HCT116 (cell line): Measurements from ENCODE around the gene TMUB1. TPM values are rescaled to one million over a fixed set of nuclear protein-coding genes. Genes with fewer than 3 reads are reported as not detected.

Source experiments
- ATAC-seq: fragments of 200-7000 bp; cut with Tn5 transposase; 2 replicates; pipeline ENCODE4 v1.9.1; 2020; ENCODE audit warnings: mild to moderate bottlenecking, moderate library complexity
- BruUV-seq: library from RNA; stranded (reverse); fragments of 400-500 nt; replicated peaks from 2 replicates; lab custom pipeline; 2021; lab: Mats Ljungman, UMichigan
- CTCF ChIA-PET: fragments of 300-600 bp; sonication (Branson Sonifier 250); formaldehyde crosslinking; loops from one replicate; lab custom pipeline; 2021; ENCODE audit warnings: antibody characterized with exemption; lab: Charles Lee
- POLR2A ChIA-PET: fragments of 300-600, 350-600 bp; sonication (Branson Sonifier 250); formaldehyde crosslinking; loops from one replicate; lab custom pipeline; 2021; ENCODE audit warnings: antibody characterized with exemption; lab: Charles Lee
- RAD21 ChIA-PET, 2 experiments: fragments of 300-600 bp; sonication (Branson Sonifier 250); formaldehyde crosslinking; loops; one replicate each; lab custom pipeline; 2023; ENCODE audit warnings: low total read pairs in 2 of 2; ENCODE audit not compliant: uncharacterized antibody in 2 of 2, unreplicated experiment in 2 of 2, low non-redundant PET in 1 of 2; lab: Charles Lee
- DNase-seq: peaks from one replicate; pipeline ENCODE4 v3.0.0-alpha.2; 2010; ENCODE audit warnings: low read depth, low spot score
- H2AFZ ChIP-seq: fragments of 200-600 bp; shearing (Covaris generic), sonication (generic); 2 replicates; pipeline ENCODE4 v1.6.1; 2017; ENCODE audit warnings: low read depth, mixed run types, mixed read lengths, antibody characterized with exemption, low read length; ENCODE audit not compliant: poor library complexity, severe bottlenecking
- H3K27ac ChIP-seq: 2 replicates; pipeline ENCODE4 v1.5.1; 2012; ENCODE audit warnings: low read depth, low read length
- H3K27me3 ChIP-seq: fragments of 200-600 bp; sonication (generic); 2 replicates; pipeline ENCODE4 v1.6.1; 2016; ENCODE audit warnings: mixed run types, low read length, mixed read lengths; ENCODE audit not compliant: insufficient read depth
- H3K36me3 ChIP-seq, 2 experiments: fragments of 200-500 bp in 1 of 2; fragments of 200-600 bp in 1 of 2; sonication (Bioruptor generic) in 1 of 2; sonication (generic) in 1 of 2; 2 replicates each; pipeline versions ENCODE4 v1.5.1 to v1.6.1; 2014 to 2016; ENCODE audit warnings: low read length in 2 of 2, inconsistent platforms in 1 of 2, mixed read lengths in 1 of 2, mixed run types in 1 of 2; ENCODE audit not compliant: insufficient read depth in 2 of 2, control insufficient read depth in 1 of 2
- H3K4me1 ChIP-seq, 2 experiments: fragments of 200-600 bp in 1 of 2; sonication (generic) in 1 of 2; 2 replicates each; pipeline versions ENCODE4 v1.5.1 to v1.6.1; 2012 to 2017; ENCODE audit warnings: low read length in 2 of 2, inconsistent platforms in 1 of 2, mild to moderate bottlenecking in 1 of 2, mixed read lengths in 1 of 2, mixed run types in 1 of 2, moderate library complexity in 1 of 2; ENCODE audit not compliant: insufficient read depth in 2 of 2, control insufficient read depth in 1 of 2
- H3K4me2 ChIP-seq: fragments of 200-600 bp; sonication (generic); 2 replicates; pipeline ENCODE4 v1.6.1; 2017; ENCODE audit warnings: mixed run types, low read length, mixed read lengths
- H3K4me3 ChIP-seq, 2 experiments: fragments of 200-600 bp in 1 of 2; sonication (generic) in 1 of 2; replicated peaks in 1 of 2; 2 replicates each; pipeline ENCODE4 v1.5.1; 2011 to 2016; ENCODE audit warnings: low read length in 2 of 2, control low read depth in 1 of 2, low read depth in 1 of 2, mild to moderate bottlenecking in 1 of 2, mixed read lengths in 1 of 2, mixed run types in 1 of 2
- H3K79me2 ChIP-seq: fragments of 200-600 bp; sonication (generic); 2 replicates; pipeline ENCODE4 v1.6.1; 2017; ENCODE audit warnings: mild to moderate bottlenecking, mixed run types, low read length, moderate library complexity, mixed read lengths; ENCODE audit not compliant: insufficient read depth
- H3K9ac ChIP-seq: fragments of 200-600 bp; sonication (generic); 2 replicates; pipeline ENCODE4 v1.6.1; 2016; ENCODE audit warnings: low read length, mixed read lengths
- H3K9me2 ChIP-seq: fragments of 200-600 bp; sonication (generic), shearing (Covaris generic); 2 replicates; pipeline ENCODE4 v1.6.1; 2017; ENCODE audit warnings: mixed run types, mild to moderate bottlenecking, moderate library complexity; ENCODE audit not compliant: insufficient read depth
- H3K9me3 ChIP-seq, 2 experiments: fragments of 200-500 bp in 1 of 2; fragments of 200-600 bp in 1 of 2; sonication (Bioruptor generic) in 1 of 2; sonication (generic) in 1 of 2; 2 replicates each; pipeline ENCODE4 v1.6.1; 2014 to 2017; ENCODE audit warnings: low read length in 2 of 2, mixed read lengths in 2 of 2, inconsistent platforms in 1 of 2, low read depth in 1 of 2, mild to moderate bottlenecking in 1 of 2, mixed run types in 1 of 2, moderate library complexity in 1 of 2; ENCODE audit not compliant: control insufficient read depth in 1 of 2, insufficient read depth in 1 of 2
- H4K20me1 ChIP-seq: fragments of 200-600 bp; sonication (generic), shearing (Covaris generic); 2 replicates; pipeline ENCODE4 v1.6.1; 2017; ENCODE audit warnings: mixed run types, mild to moderate bottlenecking, moderate library complexity; ENCODE audit not compliant: insufficient read depth
- ATF3 ChIP-seq: IDR thresholded peaks from 2 replicates; pipeline ENCODE4 v1.6.1; 2012
- CBX3 ChIP-seq: IDR thresholded peaks from 2 replicates; pipeline ENCODE4 v1.6.1; 2012; ENCODE audit warnings: low read depth
- CEBPB ChIP-seq: IDR thresholded peaks from 2 replicates; pipeline ENCODE4 v1.6.1; 2012; ENCODE audit warnings: low read depth
- CTCF ChIP-seq, 3 experiments: fragments of 200-600 bp in 1 of 3; sonication (generic) in 1 of 3; IDR thresholded peaks in 2 of 3; conservative IDR thresholded peaks in 1 of 3; 2 replicates each; pipeline ENCODE4 v1.5.1; 2012 to 2017; ENCODE audit warnings: low read depth in 2 of 3, low read length in 2 of 3, antibody characterized with exemption in 1 of 3, borderline replicate concordance in 1 of 3, control low read depth in 1 of 3, mild to moderate bottlenecking in 1 of 3, mixed read lengths in 1 of 3, mixed run types in 1 of 3, moderate library complexity in 1 of 3; ENCODE audit not compliant: insufficient read depth in 1 of 3
- EGR1 ChIP-seq: IDR thresholded peaks from 2 replicates; pipeline ENCODE4 v1.6.1; 2012; ENCODE audit warnings: low read depth
- ELF1 ChIP-seq: IDR thresholded peaks from 2 replicates; pipeline ENCODE4 v1.6.1; 2012; ENCODE audit warnings: low read depth, borderline replicate concordance
- EZH2 ChIP-seq: fragments of 200-600 bp; sonication (generic); IDR thresholded peaks from 2 replicates; pipeline ENCODE4 v1.6.1; 2017; ENCODE audit warnings: antibody characterized with exemption, mixed run types
- EZH2phosphoT487 ChIP-seq: fragments of 200-600 bp; IDR thresholded peaks from 2 replicates; pipeline ENCODE4 v1.6.1; 2018; ENCODE audit warnings: antibody characterized with exemption, borderline replicate concordance
- JUND ChIP-seq: IDR thresholded peaks from 2 replicates; pipeline ENCODE4 v1.6.1; 2012
- POLR2A ChIP-seq: IDR thresholded peaks from 2 replicates; pipeline ENCODE4 v1.7.0; 2011; ENCODE audit warnings: borderline replicate concordance; ENCODE audit not compliant: insufficient read depth, insufficient read length; ENCODE audit errors: extremely low read depth
- RAD21 ChIP-seq: IDR thresholded peaks from 2 replicates; pipeline ENCODE4 v1.6.1; 2012; ENCODE audit warnings: low read depth, mild to moderate bottlenecking
- REST ChIP-seq: IDR thresholded peaks from 2 replicates; pipeline ENCODE4 v1.6.1; 2012; ENCODE audit warnings: low read depth
- SIN3A ChIP-seq: IDR thresholded peaks from 2 replicates; pipeline ENCODE4 v1.6.1; 2012; ENCODE audit warnings: low read depth
- SP1 ChIP-seq: IDR thresholded peaks from 2 replicates; pipeline ENCODE4 v1.6.1; 2012; ENCODE audit warnings: low read depth
- SRF ChIP-seq: IDR thresholded peaks from 2 replicates; pipeline ENCODE4 v1.6.1; 2012; ENCODE audit warnings: low read depth
- TCF7L2 ChIP-seq: IDR thresholded peaks from 2 replicates; pipeline ENCODE4 v1.7.0; 2011; ENCODE audit warnings: borderline replicate concordance, inconsistent platforms; ENCODE audit not compliant: insufficient read depth, insufficient read length; ENCODE audit errors: extremely low read depth
- ZBTB33 ChIP-seq: IDR thresholded peaks from 2 replicates; pipeline ENCODE4 v1.6.1; 2011; ENCODE audit warnings: mild to moderate bottlenecking, low read length, moderate library complexity; ENCODE audit not compliant: insufficient replicate concordance; ENCODE audit errors: extremely low read depth
- ZNF274 ChIP-seq: fragments of 200-500 bp; sonication (Bioruptor generic); IDR thresholded peaks from 2 replicates; pipeline ENCODE4 v1.6.1; 2014; ENCODE audit warnings: mild to moderate bottlenecking, low read depth, low read length, inconsistent platforms
- intact Hi-C: fragments of 100-400 bp; cut with micrococcal nuclease; formaldehyde crosslinking; loops from 2 replicates; pipeline ENCODE4 v1.10.0; 2022
- total RNA-seq: library from RNA; stranded (reverse); gene quantifications from one replicate; pipeline ENCODE4 v1.2.1, GENCODE V29; 2021; ENCODE audit not compliant: unreplicated experiment

Gene TMUB1
- total RNA-seq, 1 experiment from 2014 or later, result 75.8 TPM

GRCh38 chr7:151128716-151129115, 45.4 kb upstream of the TMUB1 start:
- no peak overlapping the region for H3K4me2 ChIP-seq
- ATAC-seq (no peak), DNase-seq (no peak)
- ChIA-PET POLR2A (no interaction called here), RAD21 (no interaction called here), CTCF (no interaction called here)
- TF ChIP-seq ZNF274, result no peak
- no peak for TF ChIP-seq SRF
- no peak for TF ChIP-seq CTCF (IDR thresholded peaks at IDR 0.05 in 2 of 3, conservative IDR thresholded peaks at IDR 0.05 in 1 of 3; ENCODE audit: borderline replicate concordance in 1 of 3, insufficient read depth in 1 of 3, low read depth in 2 of 3, low read length in 2 of 3)
- no peak for TF ChIP-seq TCF7L2
- no peak for TF ChIP-seq ELF1
- TF ChIP-seq POLR2A, result no peak
- TF ChIP-seq EZH2, result no peak
- TF ChIP-seq SP1, result no peak
- no peak for TF ChIP-seq ATF3
- no peak for TF ChIP-seq REST
- no peak for TF ChIP-seq EGR1
- no peak for TF ChIP-seq EZH2phosphoT487
- TF ChIP-seq JUND, result no peak
- no peak for TF ChIP-seq SIN3A
- TF ChIP-seq CBX3, result no peak
- TF ChIP-seq ZBTB33, result no peak
- no peak for TF ChIP-seq RAD21
- TF ChIP-seq CEBPB, result no peak
- no peaks in the 10 kb centered on the region for H3K9me2 ChIP-seq
- intact Hi-C loops, result loop anchor here (10.0 kb wide), 1 partner anchor 116 kb away; the partner anchor contains the start of gene SMARCD3
- no peak overlapping the region for H3K27ac ChIP-seq
- H3K9ac ChIP-seq, result no peak overlapping the region
- no peaks in the 10 kb centered on the region for H4K20me1 ChIP-seq
- H2AFZ ChIP-seq, result no peak overlapping the region
- H3K79me2 ChIP-seq, result peaks cover 6% of the 10 kb centered on the region; the same call in 1 of the 2 replicates
- H3K36me3 ChIP-seq, result peaks cover 18 to 24% of the 10 kb centered on the region in 2 experiments; a peak in 3 of 4 replicates
- H3K9me3 ChIP-seq, result no peaks in the 10 kb centered on the region
- H3K27me3 ChIP-seq, result no peaks in the 10 kb centered on the region
- no peak overlapping the region for H3K4me3 ChIP-seq
- peaks cover 0 to 4% of the 10 kb centered on the region in 2 experiments; a peak in 1 of 4 replicates for H3K4me1 ChIP-seq
- BruUV-seq, result no TSS peak
